K562 (cell line): Measurements from ENCODE around the gene PPIL4. TPM values are rescaled to one million over a fixed set of nuclear protein-coding genes. Genes with fewer than 3 reads are reported as not detected.

Experiments
- ATAC-seq: fragments of 200-7000 bp; cut with Tn5 transposase; 3 replicates; pipeline ENCODE4 v1.9.1; 2020; ENCODE audit warnings: moderate library complexity
- BruUV-seq: library from RNA; stranded (reverse); fragments of 400-500 nt; replicated peaks from 2 replicates; lab custom pipeline; 2021; lab: Mats Ljungman, UMichigan
- CTCF ChIA-PET: fragments of 300-600 bp; formaldehyde crosslinking; extraction: SDS; loops from one replicate; lab custom pipeline; 2021; ENCODE audit warnings: low intra/inter-chr PET ratio; lab: Yijun Ruan, JAX
- POLR2A ChIA-PET: fragments of 300-600, 350-650 bp; sonication (Branson Sonifier 250); formaldehyde crosslinking; extraction: SDS; loops from one replicate; lab custom pipeline; 2021; ENCODE audit warnings: antibody characterized with exemption, inconsistent platforms; lab: Yijun Ruan, JAX
- DNase-seq, 4 experiments: peaks; one replicate each; pipeline versions ENCODE4 v3.0.0 to v3.0.0-alpha.2; 2011 to 2018; ENCODE audit warnings: low spot score in 3 of 4, mixed read lengths in 3 of 4; ENCODE audit errors: extremely low read depth in 1 of 4
- FAIRE-seq: peaks from 2 replicates; lab custom pipeline; 2011; peaks lifted over from hg19 to GRCh38; lab: Jason Lieb, UNC
- H2AFZ ChIP-seq: 2 replicates; pipeline ENCODE4 v1.6.0; 2011; ENCODE audit warnings: low read depth, low read length, control low read depth, inconsistent platforms
- H3K27ac ChIP-seq: fragments of 200-600 bp; 3 replicates; pipeline ENCODE4 v1.8.0; 2011; ENCODE audit warnings: low read depth, mild to moderate bottlenecking, control low read depth, inconsistent platforms, low read length, moderate library complexity, mixed read lengths; ENCODE audit errors: extremely low read depth
- H3K27me3 ChIP-seq, 2 experiments: fragments of 300-600 bp in 1 of 2; 2 replicates in 1 of 2; 3 replicates in 1 of 2; pipeline versions ENCODE4 v1.6.0 to v1.8.0; 2011; ENCODE audit warnings: inconsistent platforms in 2 of 2, low read length in 2 of 2, mild to moderate bottlenecking in 1 of 2, mixed read lengths in 1 of 2, moderate library complexity in 1 of 2; ENCODE audit not compliant: control insufficient read depth in 2 of 2, insufficient read depth in 2 of 2
- H3K36me3 ChIP-seq: fragments of 300-600 bp; 3 replicates; pipeline ENCODE4 v1.8.0; 2011; ENCODE audit warnings: mild to moderate bottlenecking, low read length, inconsistent platforms; ENCODE audit not compliant: control insufficient read depth, insufficient read depth
- H3K4me1 ChIP-seq, 2 experiments: fragments of 200-600 bp in 1 of 2; replicated peaks in 1 of 2; 2 replicates in 1 of 2; 3 replicates in 1 of 2; pipeline versions ENCODE4 v1.5.1 to v1.8.0; 2011; ENCODE audit warnings: inconsistent platforms in 2 of 2, low read length in 2 of 2, mild to moderate bottlenecking in 1 of 2, mixed read lengths in 1 of 2, moderate library complexity in 1 of 2; ENCODE audit not compliant: control insufficient read depth in 2 of 2, insufficient read depth in 2 of 2
- H3K4me2 ChIP-seq: 2 replicates; pipeline ENCODE4 v1.6.1; 2011; ENCODE audit warnings: low read length, control low read depth, inconsistent platforms, mixed read lengths; ENCODE audit not compliant: insufficient read depth
- H3K4me3 ChIP-seq: fragments of 200-600 bp; sonication (generic), shearing (Covaris generic); 2 replicates; pipeline ENCODE4 v1.5.1; 2016; ENCODE audit warnings: control low read depth, inconsistent platforms
- H3K79me2 ChIP-seq: fragments of 200-600 bp; 3 replicates; pipeline ENCODE4 v1.8.0; 2011; ENCODE audit warnings: low read length, inconsistent platforms; ENCODE audit not compliant: control insufficient read depth, insufficient read depth
- H3K9ac ChIP-seq, 2 experiments: 2 replicates each; pipeline versions ENCODE4 v1.6.0 to v1.6.1; 2011; ENCODE audit warnings: low read depth in 2 of 2, low read length in 2 of 2, control low read depth in 1 of 2, inconsistent platforms in 1 of 2, mild to moderate bottlenecking in 1 of 2, mixed read lengths in 1 of 2; ENCODE audit not compliant: insufficient read depth in 1 of 2
- H3K9me1 ChIP-seq: one replicate; pipeline ENCODE4 v1.6.0; 2011; ENCODE audit warnings: inconsistent platforms, mild to moderate bottlenecking, low read length, moderate library complexity; ENCODE audit not compliant: control insufficient read depth, insufficient read depth
- H3K9me3 ChIP-seq: replicated peaks from 2 replicates; pipeline ENCODE4 v1.5.1; 2011; ENCODE audit warnings: low read depth, low read length, inconsistent platforms; ENCODE audit not compliant: control insufficient read depth, insufficient read depth
- H4K20me1 ChIP-seq: replicated peaks from 2 replicates; pipeline ENCODE4 v1.6.1; 2011; ENCODE audit warnings: low read length, inconsistent platforms, mixed read lengths; ENCODE audit not compliant: control insufficient read depth, insufficient read depth
- CBX8 ChIP-seq: fragments of 200-600 bp; sonication (generic); IDR thresholded peaks from 2 replicates; pipeline ENCODE4 v1.6.1; 2012; ENCODE audit warnings: borderline replicate concordance, mixed run types, low read depth, mild to moderate bottlenecking, moderate library complexity, mixed read lengths, low read length, control low read depth, inconsistent platforms; ENCODE audit not compliant: poor library complexity, severe bottlenecking; ENCODE audit errors: extremely low read depth
- ZNF75A ChIP-seq: fragments of 450-650 bp; formaldehyde crosslinking; IDR thresholded peaks from 2 replicates; pipeline ENCODE4 v1.4.0; 2020; ENCODE audit warnings: mild to moderate bottlenecking
- WGBS: fragments of 100-300 bp; shearing (Covaris generic); methylation state at CpG from one replicate; pipeline ENCODE4 v1.1.6; 2016; ENCODE audit warnings: low coverage, mixed read lengths; ENCODE audit not compliant: insufficient coverage; ENCODE audit errors: missing lambda C conversion rate; 5-methylcytosine and 5-hydroxymethylcytosine counted together
- in situ Hi-C: fragments of 300-500 bp; cut with MboI; formaldehyde crosslinking; loops from 4 replicates; pipeline ENCODE4 v1.15.0; 2018; ENCODE audit warnings: inconsistent platforms, mixed read lengths
- intact Hi-C: fragments of 100-400 bp; cut with micrococcal nuclease; formaldehyde crosslinking; loops from 2 replicates; pipeline ENCODE4 v1.14.2; 2022
- polyA plus RNA-seq, 8 experiments: library from polyadenylated mRNA; depleted of rRNA in 4 of 8; stranded (reverse) in 5 of 8; unstranded in 3 of 8; fragments of >200 nt; fragmentation: Nextera tagmentation in 2 of 8; fragmentation: Illumina TruSeq in 1 of 8; extraction: Ambion mirVana in 2 of 8; extraction: Trizol in 1 of 8; gene quantifications; 2 replicates each; pipeline versions ENCODE4 v1.2.1 to v1.2.3, GENCODE V29; 2011 to 2014; ENCODE audit warnings: inconsistent platforms in 1 of 8, missing spikeins in 1 of 8
- total RNA-seq, 7 experiments: library from RNA; depleted of rRNA in 6 of 7; stranded (reverse); fragments of >200 nt in 6 of 7; fragmentation: Illumina TruSeq in 2 of 7; extraction: Trizol in 2 of 7; gene quantifications; 2 replicates each; pipeline versions ENCODE4 v1.2.1 to v1.2.3, GENCODE V29; 2011 to 2021; ENCODE audit warnings: low replicate concordance in 1 of 7
- TF ChIP-seq, protein P1 (sequence below): fragments of 250-450 bp; sonication (Bioruptor Pico); IDR thresholded peaks from 2 replicates; pipeline ENCODE4 v1.9.0; 2021; ENCODE audit warnings: mild to moderate bottlenecking

Gene PPIL4
- total and polyA plus RNA-seq, 9 of the 15 experiments (the other 6 are each of a cell fraction or from before 2014, with no cell fraction given): 14.5 to 55.2 (median 45.9) TPM

GRCh38 chr6:149458806-149459205 lies 87.0 kb downstream of the PPIL4 start (continued):
- no peak for TF ChIP-seq ZNF75A (CRISPR knock-in tag)
- TF ChIP-seq, all 486 proteins: peak for 0

DNA sequence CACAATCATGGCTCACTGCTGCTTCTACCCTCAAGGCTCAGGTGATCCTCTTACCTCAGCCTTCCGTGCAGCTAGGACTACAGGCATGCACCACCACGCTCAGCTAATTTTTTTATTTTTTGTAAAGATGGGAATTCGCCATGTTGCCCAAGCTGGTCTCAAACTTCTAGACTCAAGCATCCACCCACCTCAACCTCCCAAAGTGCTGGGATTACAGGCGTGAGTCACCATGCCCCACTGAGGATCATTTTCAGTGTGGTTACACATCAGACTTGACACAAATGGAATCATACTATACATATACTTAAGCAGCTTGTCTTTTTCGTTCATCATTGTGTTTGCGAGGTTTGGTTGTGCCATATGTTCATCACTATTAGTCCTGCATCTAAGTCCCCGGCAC lies 87.6 kb downstream of the PPIL4 start:
- Histone ChIP-seq H3K36me3 (no peaks in the 10 kb centered on the region), H4K20me1 (peaks cover 16% of the 10 kb centered on the region; the same call in 1 of the 2 replicates), H3K9me3 (no peaks in the 10 kb centered on the region), H3K27ac (no peak overlapping the region), H3K79me2 (no peaks in the 10 kb centered on the region), H3K4me3 (no peak overlapping the region), H3K4me2 (no peak overlapping the region), H2AFZ (no peak overlapping the region), H3K27me3 (peaks cover 57 to 70% of the 10 kb centered on the region in 2 experiments), H3K9ac (no peak overlapping the region), H3K9me1 (no peaks in the 10 kb centered on the region), H3K4me1 (peaks cover 0 to 13% of the 10 kb centered on the region in 2 experiments; a peak in 4 of 5 replicates)
- in situ Hi-C loops: no loop called here
- no peak for ATAC-seq
- intact Hi-C loops: no loop called here
- FAIRE-seq: peak; percentile 44
- BruUV-seq: no TSS peak
- TF ChIP-seq, protein P1, sequence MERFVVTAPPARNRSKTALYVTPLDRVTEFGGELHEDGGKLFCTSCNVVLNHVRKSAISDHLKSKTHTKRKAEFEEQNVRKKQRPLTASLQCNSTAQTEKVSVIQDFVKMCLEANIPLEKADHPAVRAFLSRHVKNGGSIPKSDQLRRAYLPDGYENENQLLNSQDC (CRISPR knock-in tag): no peak
- TF ChIP-seq CBX8: peak; percentile 3
- no peak for DNase-seq
- ChIA-PET POLR2A (interaction anchor here (0.9 kb wide), 1 partner anchor 28 kb away, joined by 3 read pairs; no protein-coding TSS in a partner anchor), CTCF (interaction anchor here (0.7 kb wide), 1 partner anchor 150 kb away, joined by 3 read pairs; no protein-coding TSS in a partner anchor)
- under 1% methylated on average over 7 of the region's 7 CpGs for WGBS
